ENCODE results near the gene ECM2.
"Not testable (repeated sequence)": the region's sequence is repeated elsewhere in the genome, so short reads cannot be mapped to it uniquely, and the experiment has no call there.

ECM2 gene

GRCh38 chr9:92535940-92536850, at the start of gene ECM2:
Gene ECM2 (minus strand): TSS chr9:92535990. CDS start chr9:92522866, 13,124 bp downstream.
- DNase-seq, result no peak

DNA sequence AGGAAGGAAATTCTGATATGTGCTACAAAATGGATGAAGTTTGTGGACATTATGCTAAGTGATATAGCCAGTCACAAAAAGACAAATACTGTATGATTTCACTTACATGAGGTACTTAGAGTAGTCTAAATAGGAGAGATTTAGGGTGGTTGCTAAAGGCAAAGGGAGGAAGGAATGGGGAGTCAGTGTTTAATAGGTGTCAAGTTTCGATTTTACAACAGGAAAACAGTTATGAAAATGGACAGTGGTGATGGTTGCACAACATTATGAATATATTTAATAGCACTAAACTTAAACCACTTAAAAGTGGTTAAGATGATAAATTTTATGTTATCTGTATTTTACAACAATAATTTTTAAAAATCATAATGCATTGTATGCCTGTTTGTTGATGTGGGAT, 40.4 kb upstream of the ECM2 start:
- no peak for DNase-seq

GRCh38 chr9:92573612-92574011, 37.8 kb upstream of the ECM2 start:
- not testable (repeated sequence) for DNase-seq

- not testable (repeated sequence) for DNase-seq
Measured at GRCh38 chr9:92571871-92572270, 36.1 kb upstream of the ECM2 start.

- no peak for DNase-seq
Measured at GRCh38 chr9:92564982-92565381, 29.2 kb upstream of the ECM2 start.

GRCh38 chr9:92564504-92564903, 28.7 kb upstream of the ECM2 start:
- no peak for DNase-seq

DNA sequence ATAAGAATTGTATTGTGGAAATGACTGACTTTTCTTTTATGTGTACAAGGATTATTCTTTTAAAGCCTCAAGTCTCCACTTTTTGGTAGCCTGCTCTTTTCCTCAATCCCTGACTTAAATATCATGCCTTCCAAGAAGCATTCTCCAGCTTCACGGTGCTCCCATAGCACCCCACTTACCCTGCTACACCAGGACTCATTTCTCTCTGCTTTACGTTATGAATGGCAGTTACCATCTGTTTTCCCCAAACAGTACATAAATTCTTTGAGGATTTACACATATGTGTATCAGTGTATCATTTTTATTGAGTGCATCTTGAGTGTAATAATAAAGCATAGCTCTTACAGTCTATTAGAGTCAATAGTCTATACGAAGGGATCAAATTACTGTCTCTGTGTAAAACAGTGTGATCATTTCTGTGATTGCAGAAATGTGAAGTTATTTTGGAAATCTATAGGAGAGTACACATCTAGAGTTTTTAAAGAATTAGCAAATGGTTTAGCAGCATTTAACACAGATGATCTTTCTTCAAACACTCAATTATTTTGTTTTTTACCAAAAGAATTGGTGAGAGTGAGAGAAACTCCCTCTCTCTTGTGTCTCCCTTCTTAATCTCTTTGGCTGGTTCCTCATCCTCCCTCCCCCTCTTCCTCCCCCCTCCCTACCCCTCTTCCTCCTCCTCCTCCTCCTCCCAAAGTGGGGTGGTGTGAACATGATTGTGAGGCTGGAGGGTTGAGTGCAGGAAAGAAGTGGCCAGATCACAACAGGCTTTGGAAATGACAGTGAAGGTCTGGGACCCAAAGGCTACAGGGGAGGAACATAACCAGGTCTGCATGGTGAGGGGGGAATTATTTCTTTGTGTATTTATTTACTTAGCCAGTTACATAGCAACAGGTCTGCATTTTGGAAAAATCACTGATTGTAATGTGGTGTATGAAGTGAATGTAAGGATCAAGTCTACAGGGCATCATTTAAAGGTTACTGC, 27.6 kb upstream of the ECM2 start:
- no peak for DNase-seq

GRCh38 chr9:92562461-92562967, 26.7 kb upstream of the ECM2 start:
- no peak for DNase-seq

DNA sequence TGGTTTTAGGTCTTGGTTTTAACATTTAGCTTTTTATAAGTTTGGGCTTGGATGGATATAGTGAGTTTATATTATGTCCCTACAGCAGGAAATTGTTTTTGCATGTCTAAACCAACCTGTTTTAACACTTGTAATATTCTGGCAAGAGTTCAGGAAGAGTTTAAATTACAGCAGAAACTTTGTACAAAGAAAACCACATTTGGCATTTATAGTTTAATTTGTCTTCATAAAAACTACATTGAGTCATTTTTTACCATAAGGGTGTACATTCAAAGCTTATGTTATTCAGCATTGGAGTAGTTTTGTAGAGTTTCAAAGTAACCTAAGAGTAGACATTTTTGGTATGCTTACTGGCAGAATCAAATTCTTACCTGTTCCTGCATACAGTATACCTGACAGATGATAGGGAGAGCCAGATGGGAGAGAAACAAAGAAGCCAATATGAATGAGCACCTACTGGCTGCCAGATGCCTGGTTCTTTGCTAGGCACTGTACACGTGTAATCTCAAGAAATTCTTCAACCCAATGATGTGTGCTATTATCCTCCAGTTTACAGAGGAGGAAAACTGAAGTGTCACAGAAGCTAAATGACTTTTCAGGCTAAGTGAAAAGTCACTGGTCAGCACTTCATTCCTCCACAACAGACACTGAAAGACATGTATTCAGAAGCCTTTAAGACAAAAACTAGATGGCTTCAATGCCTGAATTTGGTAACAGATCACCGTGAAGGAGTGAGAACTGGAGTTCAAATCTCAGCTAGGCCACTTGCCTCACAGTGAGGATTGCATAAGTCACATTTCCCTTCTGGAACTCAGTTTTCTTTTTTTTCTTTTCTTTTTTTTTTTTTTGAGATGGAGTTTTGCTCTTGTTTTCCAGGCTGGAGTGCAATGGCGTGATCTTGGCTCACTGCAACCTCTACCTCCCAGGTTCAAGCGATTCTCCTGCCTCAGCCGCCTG, 25.9 kb upstream of the ECM2 start:
- DNase-seq, result no peak

- DNase-seq, result no peak
Measured at GRCh38 chr9:92558612-92559374, 23.0 kb upstream of the ECM2 start.

GRCh38 chr9:92550765-92551164, 15.0 kb upstream of the ECM2 start:
- DNase-seq, result no peak

GRCh38 chr9:92547356-92547755, 11.6 kb upstream of the ECM2 start:
- no peak for DNase-seq

DNA sequence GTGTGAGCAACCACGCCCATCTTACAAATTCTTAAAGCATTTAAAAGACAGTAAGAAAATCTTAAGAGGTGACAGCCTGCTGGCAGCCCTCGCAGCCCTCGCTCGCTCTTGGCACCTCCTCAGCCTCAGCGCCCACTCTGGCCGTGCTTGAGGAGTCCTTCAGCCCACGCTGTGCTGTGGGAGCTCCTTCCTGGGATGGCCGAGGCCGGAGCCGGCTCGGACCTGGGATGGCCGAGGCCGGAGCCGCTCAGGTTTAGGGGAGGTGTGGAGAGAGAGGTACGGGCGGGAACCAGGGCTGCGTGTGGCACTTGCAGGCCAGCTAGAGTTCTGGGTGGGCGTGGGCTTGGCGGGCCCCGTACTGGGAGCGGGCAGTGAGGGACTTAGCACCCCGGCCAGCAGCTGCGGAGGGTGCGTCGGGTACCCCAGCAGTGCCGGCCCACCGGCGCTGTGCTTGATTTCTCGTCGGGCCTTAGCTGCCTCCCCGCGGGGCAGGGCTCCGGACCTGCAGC, 9.3 kb upstream of the ECM2 start:
- DNase-seq, result no peak

DNA sequence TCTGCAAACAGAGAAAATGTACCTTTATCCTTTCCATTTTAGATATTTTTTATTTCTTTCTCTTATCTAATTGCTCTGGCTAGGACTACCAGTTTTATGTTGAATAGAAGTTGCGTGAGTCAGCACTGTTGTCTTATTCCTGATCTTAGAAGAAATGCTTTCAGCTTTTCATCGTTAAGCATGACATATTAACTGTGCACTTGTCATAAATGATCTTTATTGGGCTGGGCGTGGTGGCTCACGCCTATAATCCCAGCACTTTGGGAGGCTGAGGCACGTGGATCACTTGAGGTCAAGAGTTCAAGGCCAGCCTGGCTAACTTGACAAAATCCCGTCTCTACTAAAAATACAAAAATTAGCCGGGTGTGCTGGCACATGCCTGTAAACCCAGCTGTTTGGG, 8.2 kb upstream of the ECM2 start:
- DNase-seq, result no peak

DNA sequence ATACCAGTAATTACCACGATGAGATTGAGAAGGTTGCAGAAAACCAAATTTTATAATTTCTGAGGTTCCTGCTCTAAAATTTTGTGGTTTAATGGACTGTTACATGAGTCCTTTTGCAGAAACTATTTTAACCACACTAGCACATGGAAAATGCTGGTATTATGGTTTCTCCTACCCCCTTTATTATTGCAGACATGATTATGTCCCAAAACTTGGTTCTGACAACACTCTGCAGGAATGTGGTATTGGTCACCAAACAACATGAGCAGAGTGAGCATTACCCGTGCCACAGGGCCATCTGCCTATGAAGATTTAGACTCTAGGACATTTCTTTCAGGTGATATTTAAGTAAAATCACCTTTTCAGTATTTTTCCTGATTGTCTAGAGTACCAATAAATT, 2.8 kb upstream of the ECM2 start:
- DNase-seq, result no peak

GRCh38 chr9:92534674-92535073, 1.1 kb downstream of the ECM2 start:
- DNase-seq, result no peak

- no peak for DNase-seq
Measured at GRCh38 chr9:92534204-92534603, 1.6 kb downstream of the ECM2 start.

DNA sequence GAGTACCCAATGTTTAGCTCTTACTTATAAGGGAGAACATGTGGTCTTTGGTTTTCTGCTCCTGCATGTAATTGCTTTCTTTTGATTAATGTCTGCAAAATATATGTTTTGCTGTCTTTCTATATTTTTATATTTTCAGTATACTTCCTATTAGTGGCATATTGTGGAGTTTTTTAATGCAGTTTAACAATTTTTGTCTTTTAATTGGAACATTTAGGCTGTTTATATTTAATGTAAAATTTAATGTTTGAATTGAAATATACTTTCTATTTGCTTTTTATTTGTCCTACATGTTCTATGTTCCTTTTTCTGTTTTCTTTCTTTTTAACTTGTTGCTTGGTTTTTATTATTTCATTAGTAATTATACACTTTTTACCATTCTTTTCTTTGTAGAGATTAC, 4.9 kb downstream of the ECM2 start:
- DNase-seq, result no peak

DNA sequence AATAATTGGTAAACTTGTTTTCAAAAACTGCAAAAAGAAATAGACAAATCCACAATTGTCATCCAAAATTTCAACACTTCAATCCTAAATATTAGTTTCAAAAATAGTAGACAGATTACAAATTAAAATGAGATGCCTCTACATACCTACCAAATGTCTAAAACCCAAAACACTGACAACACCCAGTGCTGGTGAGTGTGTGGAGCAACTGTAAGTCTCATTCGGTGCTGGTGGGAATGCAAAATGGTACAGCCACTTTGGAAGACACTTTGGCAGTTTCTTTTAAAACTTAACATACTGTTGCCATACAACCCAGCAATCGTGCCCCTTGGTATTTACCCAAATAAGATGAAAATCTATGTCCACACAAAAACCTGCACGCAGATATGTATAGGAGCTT, 6.7 kb downstream of the ECM2 start:
- no peak for DNase-seq

- no peak for DNase-seq
Measured at GRCh38 chr9:92528522-92528849, 7.3 kb downstream of the ECM2 start.

GRCh38 chr9:92527832-92528521, 7.8 kb downstream of the ECM2 start:
- DNase-seq, result no peak

Measured in NCI-H1417 treated with DMSO at 0.1 percent for 48 hours (cell line).